GDM1 (cell line): ENCODE data around the gene ATP6V0E1.
"Not testable (repeated sequence)": the region's sequence is repeated elsewhere in the genome, so short reads cannot be mapped to it uniquely, and the experiment has no call there.

Experiments
- DNase-seq: peaks from one replicate; lab custom pipeline; 2025; lab: John Stamatoyannopoulos, UW

Gene ATP6V0E1

DNA sequence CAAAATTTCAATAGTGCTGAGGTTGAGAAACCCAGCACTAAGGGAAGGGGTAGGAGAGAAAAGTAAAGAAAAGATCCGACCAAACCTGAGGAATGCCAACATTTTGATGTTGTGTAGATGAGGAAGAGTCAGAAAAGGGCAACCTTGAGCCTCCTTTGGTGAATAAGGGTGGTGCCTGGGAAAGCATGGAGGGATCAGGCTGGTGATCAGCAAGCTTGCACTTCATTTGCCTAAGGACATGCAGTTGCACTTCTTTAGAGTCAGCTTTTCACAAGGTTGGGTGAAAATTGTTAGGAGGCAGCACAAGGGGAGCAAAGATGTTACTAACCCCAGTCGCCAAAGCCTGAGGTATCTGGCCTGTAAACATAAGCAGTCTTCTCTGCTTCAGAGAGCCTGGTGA is 20.4 kb downstream of the ATP6V0E1 start:
- no peak for DNase-seq

DNA sequence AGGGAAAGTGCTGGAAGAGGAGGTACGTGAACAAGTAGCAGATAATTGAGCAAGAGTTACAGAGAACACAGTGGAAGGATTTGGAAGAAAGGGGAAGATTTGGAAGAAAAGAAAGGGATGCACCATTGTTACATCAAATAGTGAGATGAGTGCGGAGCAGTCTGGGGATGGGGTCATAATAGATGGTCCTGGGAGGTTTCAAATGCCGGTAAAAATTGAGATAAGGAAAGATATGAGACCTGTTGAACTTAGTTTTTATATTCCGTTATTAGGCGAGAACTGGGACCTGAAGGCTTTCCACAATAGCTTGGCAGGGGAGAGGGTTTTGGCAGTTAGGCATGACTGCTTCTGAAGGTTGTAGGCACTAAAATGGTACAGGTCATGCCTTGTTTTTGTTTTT is 20.9 kb downstream of the ATP6V0E1 start:
- no peak for DNase-seq

DNA sequence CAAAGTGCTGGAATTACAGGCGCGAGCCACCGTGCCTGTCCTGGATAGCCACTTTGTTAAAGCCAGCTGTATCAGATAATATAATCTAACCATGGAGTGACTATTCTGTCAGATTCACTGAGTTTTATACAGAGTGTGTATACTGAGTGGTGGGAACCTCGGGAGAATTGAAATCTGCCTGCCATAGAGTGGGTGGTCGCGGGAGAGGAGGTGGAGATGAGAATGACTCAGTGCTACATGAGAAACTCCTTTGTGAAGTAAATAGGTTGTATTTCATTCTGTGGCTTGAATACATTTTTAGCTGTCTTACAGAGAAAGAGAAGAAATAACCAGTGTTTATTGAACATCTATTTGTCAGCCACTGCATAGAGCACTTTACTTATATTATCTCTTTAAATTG is 26.4 kb downstream of the ATP6V0E1 start:
- no peak for DNase-seq

DNA sequence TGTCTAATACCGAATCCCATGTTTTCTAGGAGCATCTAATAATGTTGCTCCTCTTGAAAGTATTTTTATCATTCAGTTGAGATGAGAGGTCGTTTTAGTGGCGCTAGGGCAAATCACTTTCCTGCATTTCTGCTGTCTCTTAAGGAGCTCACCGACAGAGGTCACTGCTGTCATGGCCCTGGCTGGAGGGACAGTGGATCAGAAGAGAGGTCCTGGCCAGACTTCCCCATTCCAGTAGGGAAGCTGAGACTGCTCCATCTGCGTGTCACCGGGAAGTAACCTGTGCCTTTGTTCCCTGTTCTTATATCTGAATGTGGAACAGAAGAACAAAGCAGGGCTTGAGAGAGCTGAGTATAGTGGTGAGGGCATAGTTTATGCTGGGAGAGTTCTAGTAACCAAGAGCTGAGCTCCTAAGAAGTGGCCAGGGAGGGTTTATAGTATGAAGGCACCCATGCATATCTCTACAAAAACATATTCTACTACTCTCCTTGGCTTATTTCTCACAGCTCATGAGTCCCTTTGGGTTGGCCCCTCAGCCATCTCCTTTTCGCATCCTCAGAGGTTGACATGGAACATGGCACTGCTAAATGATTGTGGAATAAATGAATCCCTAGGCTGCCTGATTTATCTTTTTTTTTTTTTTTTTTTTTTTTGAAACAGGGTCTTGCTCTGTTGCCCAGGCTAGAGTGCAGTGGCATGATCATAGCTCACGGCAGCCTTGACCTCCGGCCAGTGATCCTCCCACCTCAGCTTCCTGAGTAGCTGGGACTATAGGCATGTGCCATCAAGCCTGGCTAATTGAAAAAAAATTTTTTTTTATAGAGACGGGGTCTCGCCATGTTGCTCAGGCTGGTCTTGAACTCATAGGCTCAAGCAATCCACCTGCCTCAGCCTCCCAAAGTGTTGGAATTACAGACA is 27.2 kb downstream of the ATP6V0E1 start:
- no peak for DNase-seq

DNA sequence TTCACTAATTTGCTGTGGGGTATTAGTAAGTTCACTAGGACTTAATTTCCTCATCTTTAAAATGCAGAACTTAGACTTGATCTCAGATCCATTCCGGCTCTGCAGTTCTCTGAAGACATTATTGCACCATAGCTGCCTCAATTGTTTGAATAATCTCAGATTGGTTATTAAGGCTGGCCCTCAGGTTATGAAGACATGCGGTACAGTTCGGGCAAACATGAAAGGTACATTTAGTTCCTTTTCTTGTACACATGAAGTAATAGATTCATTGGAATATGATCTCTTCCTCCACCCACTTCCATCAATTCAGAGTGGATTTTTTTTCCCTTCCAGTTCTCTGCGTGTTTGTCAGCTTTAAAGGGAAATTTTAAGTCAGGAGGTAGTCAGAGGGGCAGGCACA is 28.0 kb downstream of the ATP6V0E1 start:
- no peak for DNase-seq

DNA sequence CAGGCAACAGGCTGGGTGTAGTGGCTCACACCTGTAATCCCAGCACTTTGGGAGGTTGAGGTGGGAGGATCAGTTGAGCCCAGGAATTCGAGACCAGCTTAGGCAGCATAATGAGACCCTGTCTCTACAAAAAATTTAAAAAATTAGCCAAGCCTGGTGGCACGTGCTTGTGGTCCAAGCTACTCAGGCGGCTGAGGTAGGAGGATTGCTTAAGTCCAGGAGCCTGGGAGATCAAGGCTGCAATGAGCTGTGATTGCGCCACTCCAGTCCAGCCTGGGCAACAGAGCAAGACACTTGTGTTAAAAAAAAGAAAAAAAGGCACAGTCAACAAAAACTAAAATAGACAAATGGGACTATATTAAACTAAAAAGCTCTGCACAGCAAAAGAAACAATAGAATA is 29.3 kb downstream of the ATP6V0E1 start:
- DNase-seq = no peak

DNA sequence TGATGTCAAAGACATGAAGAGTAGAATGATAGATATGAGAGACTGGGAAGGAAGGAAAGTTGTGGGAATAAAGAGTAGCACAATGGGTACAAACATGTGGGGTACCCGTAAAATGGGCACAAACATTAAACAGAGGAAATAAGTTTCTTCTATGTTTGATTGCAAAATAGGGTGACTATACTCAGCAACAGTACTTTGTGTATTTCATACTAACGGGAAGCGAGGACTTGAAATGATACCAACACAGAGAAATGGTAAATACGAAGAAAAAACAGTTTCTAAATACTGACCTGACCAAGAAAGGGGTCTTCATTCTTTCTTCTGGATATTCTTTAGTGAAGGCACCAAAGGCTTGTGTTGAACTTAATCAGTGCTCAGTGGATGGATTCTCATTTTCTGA is 31.1 kb downstream of the ATP6V0E1 start:
- DNase-seq = no peak

DNA sequence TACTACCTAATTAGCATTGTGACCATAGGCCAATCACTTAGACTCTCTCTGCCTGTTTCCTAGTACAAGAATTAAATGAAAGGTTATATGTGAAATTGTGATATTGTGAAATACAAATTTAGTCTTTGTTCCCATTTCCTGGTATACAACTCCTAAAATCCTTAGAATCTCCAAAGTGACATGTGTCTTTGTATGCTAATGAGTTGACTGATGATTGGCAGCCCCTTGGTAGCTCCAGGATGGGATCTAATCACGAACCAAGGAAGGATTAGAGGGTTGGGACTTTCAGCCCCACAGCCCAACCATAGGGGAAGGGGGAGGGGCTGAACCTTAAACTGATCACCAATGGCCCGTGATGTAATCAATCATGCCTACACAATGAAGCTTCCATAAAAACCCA is 31.6 kb downstream of the ATP6V0E1 start:
- no peak for DNase-seq

DNA sequence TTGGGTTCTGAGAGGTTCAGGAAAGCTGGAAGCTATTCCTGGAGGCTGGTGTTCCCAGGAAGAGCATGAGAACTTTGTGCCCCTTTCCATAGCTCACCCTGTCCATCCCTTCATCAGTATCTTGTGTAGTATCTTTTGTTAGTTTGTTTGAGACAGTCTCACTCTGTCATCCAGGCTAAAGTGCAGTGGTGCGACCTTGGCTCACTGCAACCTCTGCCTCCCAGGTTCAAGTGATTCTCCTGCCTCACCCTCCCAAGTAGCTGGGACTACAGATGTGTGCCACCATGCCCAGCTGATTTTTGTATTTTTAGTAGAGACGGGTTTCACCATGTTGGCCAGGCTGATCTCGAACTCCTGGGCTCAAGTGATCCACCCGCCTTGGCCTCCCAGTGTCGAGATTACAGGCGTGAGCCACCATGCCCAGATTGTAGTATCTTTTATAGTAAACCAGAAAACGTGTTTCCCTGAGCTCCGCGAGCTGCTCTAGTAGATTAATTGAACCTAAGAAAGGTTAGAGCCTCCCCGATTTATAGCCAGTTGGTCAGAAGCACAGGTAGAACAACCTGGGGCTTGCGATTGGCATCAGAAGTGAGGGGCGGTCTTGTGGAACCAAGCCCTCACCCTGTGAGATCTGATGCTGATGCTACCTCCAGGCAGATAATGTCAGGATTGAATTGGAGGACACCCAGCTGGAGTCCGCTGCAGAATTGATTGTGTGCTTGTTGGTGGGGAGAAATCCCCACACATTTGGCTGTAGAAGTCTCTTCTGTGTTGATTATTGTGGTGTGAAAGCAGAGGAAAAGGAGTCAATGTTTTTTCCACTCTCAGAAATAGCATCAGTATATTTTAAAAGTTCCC is 32.3 kb downstream of the ATP6V0E1 start:
- no peak for DNase-seq

DNA sequence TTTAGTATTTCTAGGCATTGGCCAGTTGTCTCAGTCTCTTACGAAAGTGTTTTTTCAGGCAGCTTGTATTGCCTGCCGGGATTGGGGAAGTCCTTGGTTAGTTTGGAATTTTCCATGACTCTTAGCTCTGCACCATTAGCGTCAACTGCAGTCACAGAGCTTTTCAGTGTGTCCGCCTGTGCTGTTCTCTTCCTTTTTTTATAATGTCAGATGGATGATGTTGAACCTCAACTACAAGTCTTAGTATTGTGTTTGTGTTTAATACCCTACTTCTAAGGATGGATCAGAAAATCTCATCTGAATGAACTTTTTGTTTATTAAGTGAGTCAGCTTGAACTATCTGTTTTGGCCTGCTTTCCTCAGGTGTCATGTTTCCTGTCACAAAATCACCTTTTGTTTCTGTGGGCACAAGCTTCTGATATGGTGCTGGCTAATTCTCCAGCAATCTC is 33.1 kb downstream of the ATP6V0E1 start:
- DNase-seq = no peak

DNA sequence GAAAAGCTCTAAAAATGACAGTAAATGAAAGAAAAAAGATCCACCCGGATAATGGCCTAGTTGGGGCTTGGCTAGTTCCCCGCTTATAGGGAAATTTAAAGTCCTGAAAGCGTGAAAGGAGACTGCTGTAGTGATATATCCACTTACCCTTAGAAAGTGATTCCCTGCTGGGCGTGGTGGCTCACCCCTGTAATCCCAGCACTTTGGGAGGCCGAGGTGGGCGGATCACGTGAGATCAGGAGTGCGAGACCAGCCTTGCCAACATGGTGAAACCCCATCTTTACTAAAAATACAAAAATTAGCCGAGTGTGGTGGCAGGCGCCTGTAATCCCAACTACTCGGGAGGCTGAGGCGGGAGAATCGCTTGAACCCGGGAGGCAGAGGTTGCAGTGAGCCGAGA is 33.5 kb downstream of the ATP6V0E1 start:
- DNase-seq = not testable (repeated sequence)

DNA sequence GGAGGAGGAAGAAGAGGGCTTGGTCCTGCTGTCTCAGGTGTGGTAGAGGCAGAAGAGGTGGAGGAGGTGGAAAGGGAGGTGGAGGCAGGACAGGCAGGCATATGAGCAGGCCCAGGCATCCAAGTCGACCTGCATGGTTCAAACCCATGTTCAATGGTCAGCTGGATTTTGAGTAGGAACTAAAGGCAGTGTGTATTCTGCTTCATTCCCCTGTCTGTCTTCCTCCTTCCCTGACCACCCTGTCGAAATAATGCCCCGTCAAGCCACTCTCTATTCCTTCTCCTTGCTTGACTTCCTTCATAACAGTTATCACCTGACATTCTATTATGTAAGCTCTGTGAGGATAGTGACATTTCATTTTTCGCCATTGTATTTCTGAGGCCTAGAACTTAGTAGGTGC is 34.8 kb downstream of the ATP6V0E1 start:
- DNase-seq = no peak

DNA sequence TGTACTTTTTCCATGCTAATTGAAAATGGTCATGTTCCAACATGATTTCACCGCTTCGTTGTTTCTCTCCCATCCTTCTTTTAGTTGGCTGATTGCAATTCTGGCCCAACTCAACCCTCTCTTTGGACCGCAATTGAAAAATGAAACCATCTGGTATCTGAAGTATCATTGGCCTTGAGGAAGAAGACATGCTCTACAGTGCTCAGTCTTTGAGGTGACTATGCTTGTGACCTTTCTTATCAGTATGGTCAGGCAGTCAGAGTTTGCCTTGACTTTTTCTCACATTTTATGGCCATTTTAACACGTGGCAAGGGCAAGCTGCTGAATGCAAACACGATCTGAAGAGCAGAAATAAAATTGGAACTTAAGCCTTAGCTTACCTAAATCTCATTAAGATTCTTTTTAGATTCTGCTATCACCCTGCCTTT is 36.6 kb downstream of the ATP6V0E1 start:
- no peak for DNase-seq

DNA sequence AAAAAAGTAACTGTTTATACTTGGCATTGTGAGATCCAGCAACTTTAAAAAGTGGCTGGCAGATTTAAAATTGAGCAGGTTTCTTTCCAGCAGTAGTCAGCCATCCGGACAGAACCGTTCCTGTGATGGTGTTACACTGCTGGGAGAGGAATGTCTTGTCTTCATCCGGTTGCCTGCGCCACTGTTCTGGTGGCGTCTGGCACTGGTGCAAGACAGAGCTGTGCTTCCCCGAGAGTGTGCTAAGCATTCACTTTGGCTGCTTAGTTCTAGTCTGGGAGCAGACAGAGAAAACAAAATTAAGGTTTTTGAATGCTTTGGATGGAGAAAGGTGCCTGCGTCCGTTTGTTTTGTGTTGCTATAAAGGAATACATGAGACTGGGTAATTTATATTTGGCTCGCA is 37.1 kb downstream of the ATP6V0E1 start:
- no peak for DNase-seq

DNA sequence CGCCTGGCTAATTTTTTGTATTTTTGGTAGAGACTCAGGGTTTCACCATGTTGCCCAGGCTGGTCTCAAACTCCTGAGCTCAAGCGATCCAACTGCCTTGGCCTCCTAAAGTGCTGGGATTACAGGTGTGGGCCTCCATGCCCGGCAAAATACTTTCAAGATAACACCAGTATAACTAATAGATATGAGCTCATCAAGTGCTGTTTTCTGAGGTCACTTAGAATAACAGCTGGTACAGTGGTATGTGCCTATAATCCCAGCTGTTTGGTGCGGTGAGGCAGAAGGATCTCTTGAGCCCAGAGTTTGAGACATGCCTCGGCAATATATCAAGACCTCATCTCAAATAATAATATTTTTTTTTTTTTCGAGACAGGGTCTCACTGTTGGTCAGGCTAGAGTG is 42.1 kb downstream of the ATP6V0E1 start:
- no peak for DNase-seq

DNA sequence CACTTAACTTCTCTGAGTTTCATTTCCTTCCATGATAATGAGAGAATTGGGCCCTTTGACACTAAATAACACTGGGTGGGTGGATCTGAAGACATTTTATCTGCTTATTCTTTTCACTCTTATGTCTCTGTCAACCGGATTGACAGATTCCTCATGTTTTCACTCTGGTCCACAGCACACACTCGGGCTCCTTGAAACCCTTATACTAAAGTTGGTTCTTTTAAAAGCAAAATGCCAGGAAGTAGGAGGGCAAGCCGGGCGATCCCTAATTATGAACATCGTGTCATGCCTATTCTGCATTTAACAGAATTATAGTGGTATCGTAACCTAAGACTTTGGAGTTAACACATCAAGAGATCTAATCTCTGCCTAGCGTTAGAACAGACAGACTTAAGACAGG is 44.3 kb downstream of the ATP6V0E1 start:
- DNase-seq = no peak

DNA sequence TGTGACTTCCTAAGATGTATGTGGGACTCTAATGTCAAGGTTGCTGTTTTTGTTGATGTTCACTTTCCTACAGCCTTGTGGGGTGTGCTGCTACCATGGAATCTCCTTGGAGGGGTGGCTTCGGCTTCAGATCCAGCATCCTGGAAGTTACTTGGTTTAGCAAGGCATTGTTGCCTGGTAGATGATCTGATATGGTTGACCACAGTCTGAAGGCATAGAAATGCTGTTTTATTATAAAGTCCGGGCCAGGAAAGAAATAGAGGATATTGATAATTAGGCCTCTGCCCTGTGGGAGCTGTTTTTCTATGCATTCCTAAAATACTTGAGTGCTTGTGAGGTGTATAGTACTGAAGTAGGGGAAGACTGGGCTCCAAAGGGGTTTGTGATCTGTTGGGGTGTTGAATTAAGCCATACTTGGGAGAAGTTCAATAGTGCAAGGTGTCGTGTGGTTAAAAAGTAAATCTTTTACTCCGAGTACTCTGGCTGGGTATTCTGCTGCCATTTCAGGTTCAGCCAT is 45.3 kb downstream of the ATP6V0E1 start:
- DNase-seq = no peak

DNA sequence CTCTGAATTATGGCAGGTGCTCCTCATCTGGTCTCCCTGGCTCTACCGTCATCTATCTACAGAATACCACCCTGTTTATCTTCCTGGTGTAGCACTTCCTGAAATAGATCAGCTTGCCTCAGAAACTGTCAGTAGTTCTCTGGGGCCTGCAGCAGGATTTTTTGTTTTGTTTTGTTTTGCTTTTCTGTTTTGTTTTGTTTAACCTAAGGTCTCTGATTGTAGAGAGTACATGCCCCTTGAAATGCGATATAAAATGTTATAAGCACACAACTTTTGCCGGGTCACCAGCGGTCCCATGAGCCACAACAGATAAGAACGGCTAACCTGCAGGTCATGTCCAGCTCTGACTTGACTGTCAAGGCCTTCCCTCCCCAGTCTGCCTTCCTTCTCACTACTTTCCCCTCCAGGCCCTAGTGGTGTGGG is 45.9 kb downstream of the ATP6V0E1 start:
- no peak for DNase-seq

DNA sequence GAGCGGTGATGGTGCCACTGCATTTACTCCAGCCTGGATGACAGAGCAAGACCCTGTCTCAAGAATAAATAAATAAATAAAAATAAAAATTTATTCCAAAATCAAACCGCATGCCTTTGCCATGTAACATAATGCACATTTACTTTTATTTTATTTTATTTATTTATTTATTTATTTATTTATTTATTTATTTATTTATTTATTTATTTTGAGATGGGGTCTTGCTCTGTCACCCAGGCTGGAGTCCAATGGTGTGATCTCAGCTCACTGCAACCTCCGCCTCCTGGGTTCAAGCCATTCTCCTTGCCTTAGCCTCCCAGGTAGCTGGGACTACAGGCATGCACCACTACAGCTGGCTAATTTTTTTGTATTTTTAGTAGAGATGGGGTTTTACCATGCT is 48.5 kb downstream of the ATP6V0E1 start:
- DNase-seq = not testable (repeated sequence)

DNA sequence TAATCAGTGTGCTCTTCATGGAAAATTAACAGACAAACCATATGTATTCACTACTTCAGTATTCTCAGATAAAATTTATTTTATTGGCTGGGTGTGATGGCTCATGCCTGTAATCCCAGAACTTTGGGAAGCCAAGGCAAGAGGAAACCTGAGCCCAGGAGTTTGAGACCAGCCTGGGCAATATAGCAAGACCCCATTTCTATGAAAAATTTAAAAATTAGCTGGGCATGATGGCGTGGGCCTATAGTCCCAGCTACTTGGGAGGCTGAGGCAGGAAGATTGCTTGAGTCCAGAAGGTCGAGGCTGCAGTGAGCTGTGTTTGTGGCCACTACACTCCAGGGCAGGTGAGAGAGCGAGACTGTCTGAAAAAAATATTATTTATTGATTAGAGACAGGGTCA is 49.2 kb downstream of the ATP6V0E1 start:
- no peak for DNase-seq

DNA sequence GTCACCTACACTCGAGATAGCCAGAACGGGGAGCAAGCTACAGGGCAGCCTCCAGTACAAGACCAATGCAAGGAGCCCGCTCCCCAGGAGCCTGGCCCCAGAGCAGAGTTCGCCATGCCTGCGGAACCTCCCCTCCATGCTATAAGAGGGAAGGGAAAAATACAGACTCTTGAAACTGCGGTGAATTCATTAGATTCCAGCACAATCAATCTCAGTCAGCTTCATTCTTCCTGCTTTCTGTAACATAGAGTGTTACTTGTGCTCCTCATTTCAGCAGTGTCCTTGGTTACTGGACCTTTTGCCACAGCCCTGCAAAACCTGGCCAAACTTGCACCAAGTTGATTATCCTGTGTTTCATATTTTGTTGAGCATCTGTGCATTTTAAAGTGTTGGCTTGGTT is 50.4 kb downstream of the ATP6V0E1 start:
- no peak for DNase-seq

DNA sequence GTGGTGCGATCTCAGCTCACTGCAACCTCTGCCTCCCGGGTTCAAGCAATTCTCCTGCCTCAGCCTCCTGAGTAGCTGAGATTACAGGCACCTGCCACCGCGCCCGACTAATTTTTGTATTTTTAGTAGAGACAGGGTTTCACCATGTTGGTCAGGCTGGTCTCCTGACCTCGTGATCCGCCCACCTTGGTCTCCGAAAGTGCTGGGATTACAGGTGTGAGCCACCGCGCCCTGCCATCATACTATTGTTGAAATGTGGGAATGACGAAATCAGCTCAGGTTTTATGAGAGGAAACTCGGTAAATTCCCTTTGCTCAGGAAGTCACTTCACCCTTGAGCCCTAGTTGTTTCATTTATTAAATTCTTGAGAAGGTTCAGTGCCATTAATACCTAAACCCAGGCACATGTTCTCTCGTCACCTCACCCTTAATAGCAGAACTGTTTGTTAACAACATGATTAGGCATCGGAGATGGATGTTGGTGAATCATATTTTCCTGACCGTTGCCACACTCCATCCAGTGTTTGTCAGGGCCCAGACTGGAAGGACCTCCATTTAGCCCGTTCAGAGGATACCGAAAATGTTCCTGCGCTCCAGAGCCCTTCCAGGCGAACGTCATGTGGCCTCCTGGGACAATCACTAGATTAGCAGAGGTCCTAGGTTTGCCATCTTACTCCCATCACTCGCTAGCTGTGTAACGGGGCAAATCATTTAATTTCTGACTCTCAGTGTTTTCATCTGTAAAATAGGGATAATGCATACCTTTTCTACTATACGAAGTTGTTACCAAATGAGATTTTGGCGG is 52.5 kb downstream of the ATP6V0E1 start:
- no peak for DNase-seq
